Neural progenitor cell (in vitro differentiated cells): Measurements from ENCODE around the gene CEP170.
"Not testable (repeated sequence)": the region's sequence is repeated elsewhere in the genome, so short reads cannot be mapped to it uniquely, and the experiment has no call there.

Experiments used
- CTCF ChIP-seq: fragments of 200-600 bp; sonication (generic); IDR thresholded peaks from 2 replicates; pipeline ENCODE4 v1.5.1; 2017; ENCODE audit warnings: antibody characterized with exemption, mild to moderate bottlenecking
- EZH2 ChIP-seq: fragments of 200-600 bp; sonication (generic); IDR thresholded peaks from 2 replicates; pipeline ENCODE4 v1.6.1; 2017; ENCODE audit warnings: antibody characterized with exemption, mild to moderate bottlenecking, moderate library complexity
- EZH2phosphoT487 ChIP-seq: fragments of 200-600 bp; sonication (generic); IDR thresholded peaks from 2 replicates; pipeline ENCODE4 v1.6.1; 2017; ENCODE audit warnings: antibody characterized with exemption

DNA sequence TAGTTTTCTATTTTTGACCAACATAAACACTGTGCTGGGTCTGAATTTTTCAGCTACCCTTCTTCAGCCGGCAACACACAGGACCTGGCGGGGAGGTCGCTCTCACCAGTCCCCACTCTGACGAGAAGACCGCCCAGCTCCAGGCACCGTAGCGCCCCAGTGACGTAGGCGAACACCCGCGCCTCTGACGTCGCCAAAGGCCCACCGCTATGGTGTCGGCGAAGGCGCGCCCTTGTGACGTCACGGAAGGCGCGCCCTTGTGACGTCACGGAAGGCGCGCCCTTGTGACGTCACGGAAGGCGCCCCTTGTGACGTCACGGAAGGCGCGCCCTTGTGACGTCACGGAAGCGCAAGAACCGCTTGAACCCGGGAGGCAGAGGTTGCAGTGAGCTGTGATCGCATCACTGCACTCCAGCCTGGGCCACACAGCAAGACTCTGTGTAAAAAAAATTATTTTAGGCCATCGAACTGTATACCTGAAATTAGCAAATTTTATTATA lies 153.5 kb downstream of the CEP170 start:
- not testable (repeated sequence) for TF ChIP-seq CTCF, EZH2phosphoT487, EZH2
